Loucy (cell line): ENCODE measurements around the gene NAA50.

Source experiments
- H2AFZ ChIP-seq: fragments of 200-600 bp; sonication (generic); 2 replicates; pipeline ENCODE4 v1.6.0; 2016; ENCODE audit warnings: antibody characterized with exemption, mild to moderate bottlenecking, low read length, moderate library complexity
- H3F3A ChIP-seq: fragments of 200-600 bp; 2 replicates; pipeline ENCODE4 v1.6.0; 2016; ENCODE audit warnings: antibody characterized with exemption, low read depth, mild to moderate bottlenecking
- H3K27me3 ChIP-seq: fragments of 200-600 bp; sonication (generic); 2 replicates; pipeline ENCODE4 v1.6.1; 2014; ENCODE audit warnings: low read length, mild to moderate bottlenecking; ENCODE audit not compliant: insufficient read depth, poor library complexity, severe bottlenecking
- H3K36me3 ChIP-seq: fragments of 200-600 bp; sonication (generic); 2 replicates; pipeline ENCODE4 v1.6.1; 2016; ENCODE audit warnings: low read length; ENCODE audit not compliant: insufficient read depth
- H3K4me1 ChIP-seq: fragments of 200-600 bp; sonication (generic); 2 replicates; pipeline ENCODE4 v1.5.1; 2014; ENCODE audit warnings: low read length, mild to moderate bottlenecking; ENCODE audit not compliant: insufficient read depth, poor library complexity, severe bottlenecking
- H3K4me2 ChIP-seq: fragments of 200-600 bp; sonication (generic); 2 replicates; pipeline ENCODE4 v1.6.0; 2014; ENCODE audit warnings: antibody characterized with exemption, low read length, low read depth, mild to moderate bottlenecking; ENCODE audit not compliant: poor library complexity, severe bottlenecking
- H3K4me3 ChIP-seq: fragments of 200-600 bp; sonication (generic); 2 replicates; pipeline ENCODE4 v1.5.1; 2014; ENCODE audit warnings: low read length, mild to moderate bottlenecking, mixed read lengths; ENCODE audit not compliant: poor library complexity, severe bottlenecking
- H3K79me2 ChIP-seq: fragments of 200-600 bp; sonication (generic); 2 replicates; pipeline ENCODE4 v1.6.1; 2014; ENCODE audit warnings: low read length; ENCODE audit not compliant: insufficient read depth
- H3K9ac ChIP-seq: fragments of 200-600 bp; sonication (generic); 2 replicates; pipeline ENCODE4 v1.6.0; 2014; ENCODE audit warnings: mild to moderate bottlenecking, low read depth, low read length, moderate library complexity; ENCODE audit not compliant: poor library complexity, severe bottlenecking
- H3K9me2 ChIP-seq: fragments of 200-600 bp; sonication (generic); replicated peaks from 2 replicates; pipeline ENCODE4 v1.6.1; 2016; ENCODE audit warnings: low read depth, low read length, mixed read lengths
- H3K9me3 ChIP-seq: fragments of 200-600 bp; sonication (generic); 2 replicates; pipeline ENCODE4 v1.6.1; 2014; ENCODE audit warnings: mild to moderate bottlenecking, antibody characterized with exemption, low read length, low read depth; ENCODE audit not compliant: insufficient read depth
- H4K20me1 ChIP-seq: fragments of 200-600 bp; sonication (generic); 2 replicates; pipeline ENCODE4 v1.6.0; 2014; ENCODE audit warnings: antibody characterized with exemption, low read length, mild to moderate bottlenecking; ENCODE audit not compliant: insufficient read depth, poor library complexity, severe bottlenecking
- CTCF ChIP-seq: fragments of 200-600 bp; sonication (generic); conservative IDR thresholded peaks from 2 replicates; pipeline ENCODE4 v1.5.1; 2014; ENCODE audit warnings: mild to moderate bottlenecking, antibody characterized with exemption, low read length
- EZH2phosphoT487 ChIP-seq: fragments of 200-600 bp; IDR thresholded peaks from 2 replicates; pipeline ENCODE4 v1.6.1; 2018; ENCODE audit warnings: antibody characterized with exemption, mild to moderate bottlenecking, moderate library complexity, borderline replicate concordance

The NAA50 gene

GRCh38 chr3:113771993-113772392 lies 25.9 kb upstream of the NAA50 start:
- Histone ChIP-seq H3K9me2 (no peaks in the 10 kb centered on the region), H3K4me1 (no peaks in the 10 kb centered on the region), H3K27me3 (no peaks in the 10 kb centered on the region), H3K36me3 (no peaks in the 10 kb centered on the region), H3K9ac (no peak overlapping the region), H3K4me3 (no peak overlapping the region), H4K20me1 (no peaks in the 10 kb centered on the region), H3F3A (no peaks in the 10 kb centered on the region), H3K4me2 (no peak overlapping the region), H3K79me2 (no peaks in the 10 kb centered on the region), H3K9me3 (no peaks in the 10 kb centered on the region), H2AFZ (no peak overlapping the region)
- TF ChIP-seq CTCF (no peak), EZH2phosphoT487 (no peak)

- no peak overlapping the region for H3K4me2 ChIP-seq
- no peaks in the 10 kb centered on the region for H3K27me3 ChIP-seq
- H3K9me3 ChIP-seq: no peaks in the 10 kb centered on the region
- TF ChIP-seq EZH2phosphoT487: no peak
- no peak for TF ChIP-seq CTCF
- no peak overlapping the region for H2AFZ ChIP-seq
- no peaks in the 10 kb centered on the region for H4K20me1 ChIP-seq
- no peaks in the 10 kb centered on the region for H3K4me1 ChIP-seq
- no peaks in the 10 kb centered on the region for H3K36me3 ChIP-seq
- H3K9ac ChIP-seq: no peak overlapping the region
- H3F3A ChIP-seq: no peaks in the 10 kb centered on the region
- no peaks in the 10 kb centered on the region for H3K9me2 ChIP-seq
- H3K4me3 ChIP-seq: no peak overlapping the region
- H3K79me2 ChIP-seq: no peaks in the 10 kb centered on the region
These were observed 23.5 kb upstream of the NAA50 start for GRCh38 chr3:113769551-113769950.

- Histone ChIP-seq H4K20me1 (no peaks in the 10 kb centered on the region), H3K9me3 (no peaks in the 10 kb centered on the region), H3K36me3 (no peaks in the 10 kb centered on the region), H3F3A (no peaks in the 10 kb centered on the region), H3K4me3 (no peak overlapping the region), H3K79me2 (no peaks in the 10 kb centered on the region), H3K4me2 (no peak overlapping the region), H3K27me3 (no peaks in the 10 kb centered on the region), H3K9me2 (no peaks in the 10 kb centered on the region), H3K9ac (no peak overlapping the region), H2AFZ (no peak overlapping the region), H3K4me1 (no peaks in the 10 kb centered on the region)
- TF ChIP-seq EZH2phosphoT487 (no peak), CTCF (no peak)
These were observed 18.6 kb upstream of the NAA50 start for GRCh38 chr3:113764698-113765097.
